Renal cortex interstitium (tissue), 11 donors: Measurements from ENCODE around the gene PDIA4. TPM values are rescaled to one million over a fixed set of nuclear protein-coding genes. Genes with fewer than 3 reads are reported as not detected.

Experiments used
- DNase-seq, 11 donors: peaks; one replicate each; pipeline ENCODE4 v3.0.0-alpha.2; 2013; ENCODE audit warnings: low read depth in 9 of 11, low spot score in 4 of 11; ENCODE audit errors: extremely low read depth in 1 of 11
- polyA plus RNA-seq, 3 donors: library from polyadenylated mRNA; unstranded; fragments of 120-200 nt; gene quantifications; one replicate each; pipeline ENCODE4 v1.2.1, GENCODE V29; 2013; ENCODE audit not compliant: insufficient read length in 3 of 3

The PDIA4 gene
- polyA plus RNA-seq, 3 donors: 180 to 196 (median 193) TPM

DNA sequence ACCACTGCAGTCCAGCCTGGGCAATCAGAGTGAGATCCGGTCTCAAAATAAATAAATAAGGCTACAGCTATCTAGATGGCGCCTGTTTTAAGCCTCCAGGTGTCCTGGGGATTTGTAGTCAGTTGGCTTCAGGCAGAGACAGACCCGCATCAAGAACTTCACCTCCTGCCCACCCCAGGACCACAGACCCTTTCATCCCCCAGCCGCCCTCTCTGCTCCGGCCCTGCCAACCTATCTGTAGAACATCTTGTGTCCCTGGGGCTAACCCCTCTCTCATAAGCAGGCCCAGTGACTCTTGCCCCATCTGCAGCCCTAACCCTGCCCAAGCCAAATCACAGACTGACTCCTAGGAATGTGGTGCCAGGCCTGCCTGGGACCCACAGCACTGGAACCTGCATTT lies 17.9 kb downstream of the PDIA4 start:
- DNase-seq: no peak

DNA sequence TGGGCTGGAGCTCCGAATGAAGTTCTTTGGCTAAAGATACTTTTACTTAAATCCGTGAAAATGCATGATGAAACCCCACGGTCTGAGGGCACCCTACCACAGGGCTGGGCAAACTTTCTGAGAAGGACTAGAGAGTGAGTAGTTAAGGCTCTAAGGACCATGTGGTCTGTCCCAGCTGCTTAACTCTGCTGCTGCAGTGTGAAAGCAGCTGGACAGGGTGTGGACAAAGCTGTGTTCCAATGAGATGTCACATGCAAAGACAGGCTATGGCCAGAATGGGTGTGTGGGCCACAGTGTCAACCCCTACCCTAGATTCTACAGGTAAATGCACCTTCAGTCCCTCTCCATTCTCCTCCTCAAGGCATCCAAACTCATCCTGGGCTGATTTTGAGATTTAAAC lies 18.8 kb downstream of the PDIA4 start:
- DNase-seq: no peak

DNA sequence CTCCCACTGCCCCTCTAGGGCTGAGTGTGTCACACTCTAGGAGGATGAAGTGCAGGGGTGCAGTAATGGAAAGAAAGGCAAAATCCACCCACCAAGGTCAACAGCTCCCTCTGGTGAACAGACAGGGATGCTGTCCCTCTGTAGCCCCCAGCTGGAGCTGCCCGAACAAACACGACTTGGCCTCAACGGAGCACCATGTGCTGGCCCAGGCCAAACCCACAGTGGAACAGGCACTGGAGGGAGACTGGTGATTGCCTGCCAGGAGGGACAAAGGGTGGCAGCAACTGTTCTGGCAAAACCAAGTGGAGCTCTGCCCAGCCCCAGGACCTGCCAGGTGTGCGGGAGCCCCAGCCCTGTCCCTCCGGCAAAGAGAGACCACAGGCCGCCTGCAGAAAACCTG lies 20.7 kb downstream of the PDIA4 start:
- no peak for DNase-seq

DNA sequence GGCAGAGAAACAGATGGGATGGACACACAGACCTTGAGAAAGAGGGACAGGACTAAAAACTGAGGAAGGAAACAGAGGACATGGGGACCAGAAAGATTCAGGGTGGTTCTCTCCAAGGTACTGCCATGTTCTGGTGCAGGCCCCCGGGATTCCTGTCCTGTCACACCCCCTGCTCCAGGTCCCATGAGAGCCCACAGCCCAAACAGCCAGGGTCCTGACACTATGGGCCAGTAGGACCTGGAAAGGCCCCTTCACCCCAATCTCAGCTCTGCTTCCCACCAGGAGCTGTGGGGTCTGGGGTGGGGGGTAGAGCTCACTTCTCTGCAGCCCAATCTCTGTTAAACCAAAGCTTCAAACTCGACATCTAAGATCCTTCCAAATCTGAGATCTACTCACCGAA lies 21.2 kb downstream of the PDIA4 start:
- no peak for DNase-seq

DNA sequence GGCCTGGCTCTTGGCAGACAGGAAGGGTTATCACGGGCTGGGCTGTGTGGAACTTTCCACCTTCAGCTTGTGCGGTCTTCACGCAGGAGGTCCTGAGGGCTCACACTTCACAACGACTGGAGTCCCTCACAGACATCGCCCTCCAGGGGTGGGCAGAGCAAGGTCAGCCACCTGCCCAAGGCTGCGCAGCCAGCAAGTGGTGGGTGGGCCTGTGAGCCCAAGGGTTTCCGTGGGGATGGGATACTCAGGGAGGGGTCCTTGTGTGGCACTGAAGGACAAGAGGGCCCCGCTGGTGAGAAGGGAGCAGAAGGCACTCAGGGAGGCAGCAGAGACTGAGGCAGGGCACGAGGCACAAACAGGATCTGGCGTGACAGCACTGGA lies 22.0 kb downstream of the PDIA4 start:
- no peak for DNase-seq

DNA sequence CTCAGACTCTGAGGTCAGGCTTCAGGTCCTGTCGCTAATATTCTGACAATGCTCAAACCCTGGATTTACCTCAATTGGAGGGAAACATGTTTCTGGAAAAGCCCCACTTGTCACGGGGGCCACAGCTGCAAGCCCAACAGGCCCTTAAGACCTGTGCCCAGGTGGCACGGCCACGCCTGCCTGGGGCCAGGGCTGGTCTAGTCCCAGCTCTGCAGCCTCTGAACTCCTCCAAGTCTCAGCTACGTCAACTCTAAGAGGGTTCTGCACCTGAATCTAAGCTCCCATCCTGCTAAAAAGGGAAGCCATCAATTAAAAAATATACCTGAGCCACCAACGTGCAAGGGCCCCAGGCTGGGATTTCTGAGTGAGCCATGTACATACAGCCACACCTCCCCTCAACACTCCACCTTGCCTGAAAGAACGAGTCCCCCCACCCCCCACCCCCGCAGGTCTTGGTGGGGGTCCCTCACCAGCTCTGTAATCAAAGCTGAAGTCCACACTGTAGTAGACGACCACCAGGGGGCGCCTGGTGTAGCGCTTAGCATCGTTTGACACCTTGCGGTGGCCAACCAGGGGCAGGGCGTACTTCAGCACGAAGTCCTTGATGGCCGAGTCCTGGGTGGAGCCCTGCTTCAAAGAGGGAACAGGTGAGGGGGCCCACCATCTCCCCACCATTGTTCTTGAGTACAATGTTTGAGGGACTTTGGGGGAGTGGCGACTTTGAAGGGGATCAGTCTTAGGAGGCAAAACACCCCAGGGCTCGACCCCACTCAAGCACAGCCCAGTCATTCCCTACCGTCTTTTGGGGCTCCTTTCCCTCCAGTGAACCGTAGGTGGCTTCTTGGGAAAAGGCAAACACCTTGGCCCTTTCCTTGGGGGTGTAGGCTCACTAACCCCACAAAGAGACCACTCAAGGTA lies 22.6 kb downstream of the PDIA4 start:
- DNase-seq: peak in 6 of 11 donors; percentile 62 to 74 (median 64)

DNA sequence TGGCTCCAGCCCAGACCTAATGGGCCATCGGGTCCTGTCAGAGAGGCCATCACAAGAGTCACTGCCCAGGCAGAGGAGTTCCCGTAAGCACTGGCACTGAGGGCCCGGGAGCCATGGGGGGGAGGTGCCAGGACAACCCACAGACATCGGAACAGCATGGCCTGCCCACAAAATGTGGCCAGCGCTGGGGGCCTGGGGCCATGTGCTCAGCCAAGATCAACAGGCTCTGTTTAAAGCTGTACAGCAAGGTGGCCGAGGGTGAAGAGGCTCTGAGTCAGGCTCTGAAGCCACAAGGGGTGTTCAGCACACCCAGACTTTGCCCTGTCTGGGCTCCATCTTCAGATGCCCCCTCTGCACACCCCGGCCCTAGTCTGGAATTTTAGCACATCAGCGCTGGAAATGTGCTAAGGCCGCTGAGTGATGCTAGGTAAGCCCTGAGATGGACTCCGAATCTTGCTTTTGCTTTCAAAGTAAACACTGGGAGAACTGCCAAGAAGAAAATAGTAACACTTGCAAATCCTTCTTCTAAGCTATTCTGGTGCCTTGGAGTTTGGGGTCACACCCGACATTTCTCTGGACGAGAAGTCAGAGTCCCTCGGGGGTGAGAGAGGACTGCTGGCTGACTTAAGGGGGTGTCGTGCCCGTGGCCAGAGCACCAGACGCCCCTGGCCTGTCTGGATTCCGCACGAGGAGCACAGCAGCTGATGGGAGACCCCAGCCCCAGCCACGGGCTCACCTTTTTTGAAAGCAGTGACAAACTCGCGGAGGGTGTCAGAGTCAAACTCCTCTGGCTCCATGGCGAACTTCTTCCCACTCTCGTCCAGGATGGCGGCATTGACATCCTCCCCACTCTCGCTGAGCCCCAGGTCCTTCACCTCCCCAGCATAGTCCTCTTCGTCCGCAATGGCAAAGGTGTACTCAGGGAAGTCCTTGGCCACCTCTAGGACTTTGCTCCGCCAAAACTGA lies 23.6 kb downstream of the PDIA4 start:
- DNase-seq: no peak

DNA sequence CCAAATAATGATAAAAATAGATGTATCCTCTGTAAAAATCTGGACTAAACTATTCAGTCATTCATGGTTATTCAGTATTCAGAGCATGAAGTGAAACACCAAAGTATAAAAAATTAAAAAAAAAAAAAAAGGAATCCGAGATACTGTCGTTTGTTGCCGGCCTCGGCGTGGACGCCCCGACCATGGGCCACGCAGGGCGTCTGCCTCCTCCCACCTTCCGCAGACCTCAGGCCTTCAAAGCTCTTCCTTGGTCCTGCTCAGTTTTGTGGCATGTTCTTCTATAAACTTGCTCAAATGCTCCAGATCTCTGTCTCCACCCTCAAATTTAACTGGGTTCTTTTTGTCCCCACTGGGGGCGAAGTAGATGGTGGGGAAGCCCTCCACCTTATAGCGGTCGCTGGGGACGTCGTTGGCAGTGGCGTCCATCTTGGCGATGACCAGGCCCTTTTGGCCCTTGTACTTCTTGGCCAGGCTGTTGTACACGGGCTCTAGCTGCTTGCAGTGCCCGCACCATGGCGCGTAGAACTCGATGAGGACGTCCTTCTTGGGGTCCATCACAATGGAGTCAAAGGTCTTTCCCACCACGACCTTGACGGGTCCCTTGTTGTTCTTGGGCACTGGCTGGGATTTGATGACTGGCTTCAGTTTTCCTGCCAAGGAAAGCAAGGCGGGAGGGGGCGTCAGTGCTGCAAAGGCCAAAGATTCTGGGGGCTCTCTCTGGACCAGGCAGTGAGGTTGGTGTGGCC lies 24.6 kb downstream of the PDIA4 start:
- DNase-seq: no peak

DNA sequence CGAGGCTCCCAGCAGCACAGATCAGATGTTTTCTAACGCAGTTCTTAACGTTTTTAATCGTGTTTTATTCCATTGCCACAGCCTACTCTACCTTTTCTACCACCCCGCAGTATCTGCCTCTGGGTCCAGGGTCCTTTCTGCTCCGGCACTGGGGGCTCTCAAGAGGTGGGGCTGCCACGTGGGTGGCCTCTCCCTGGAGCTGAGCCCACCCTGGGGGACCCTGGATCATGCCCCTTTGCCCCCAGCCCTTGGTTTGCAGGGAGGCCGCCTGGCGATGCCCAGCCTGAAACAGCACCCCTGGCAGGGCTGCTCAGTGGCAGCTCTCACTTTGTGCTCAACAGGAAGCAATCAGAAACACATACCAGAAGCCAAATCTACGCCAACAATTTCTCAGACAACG lies 25.3 kb downstream of the PDIA4 start:
- no peak for DNase-seq

DNA sequence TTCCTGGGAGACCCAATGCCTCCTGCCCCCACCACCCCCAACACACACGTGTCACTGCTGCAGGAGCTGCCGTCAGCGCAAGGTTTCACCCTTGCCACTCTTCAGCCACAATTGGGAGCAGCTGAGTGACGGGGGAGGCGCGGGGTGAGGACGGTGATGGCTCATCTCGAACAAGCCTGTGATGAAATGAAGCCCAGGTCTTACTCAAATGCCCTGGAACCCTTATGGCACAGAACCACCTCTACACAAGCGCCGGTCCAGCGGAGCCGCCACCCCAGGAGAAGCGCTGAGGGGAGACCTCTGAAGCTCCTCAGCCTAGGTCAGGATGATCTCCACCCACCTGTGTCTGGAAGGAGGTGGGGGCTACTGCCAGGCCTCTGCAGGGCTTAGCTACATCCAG lies 25.7 kb downstream of the PDIA4 start:
- no peak for DNase-seq

DNA sequence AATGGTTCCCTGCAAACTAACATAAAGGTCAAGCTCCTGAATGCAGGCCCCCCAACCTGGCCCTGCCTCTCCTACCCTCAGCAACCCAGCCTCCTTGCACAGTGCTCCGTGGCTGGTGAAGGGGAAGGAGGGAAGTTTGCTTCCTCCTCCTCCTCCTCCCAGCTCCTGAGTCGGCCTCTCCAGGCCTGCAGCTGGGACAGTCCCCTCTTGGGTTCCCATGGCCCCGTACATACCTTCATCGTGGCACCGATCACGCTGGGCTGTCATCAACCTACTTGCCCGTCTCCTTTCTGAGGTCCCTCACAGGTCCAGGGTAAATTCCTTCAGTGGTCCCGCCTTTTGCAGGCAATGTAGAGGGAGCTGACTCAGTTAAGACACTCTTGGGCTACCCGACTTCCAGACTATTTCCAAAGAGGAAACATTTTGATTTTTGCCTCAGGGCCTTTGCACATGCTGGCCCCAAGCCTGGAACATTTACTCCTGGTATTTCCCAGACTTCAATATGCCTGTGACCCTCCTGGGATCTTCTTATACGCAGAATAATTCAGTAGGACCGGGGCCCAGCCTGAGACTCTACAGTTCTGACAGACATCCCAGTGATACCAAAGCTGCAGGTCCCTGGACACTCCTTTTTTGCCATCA lies 26.8 kb downstream of the PDIA4 start:
- no peak for DNase-seq

DNA sequence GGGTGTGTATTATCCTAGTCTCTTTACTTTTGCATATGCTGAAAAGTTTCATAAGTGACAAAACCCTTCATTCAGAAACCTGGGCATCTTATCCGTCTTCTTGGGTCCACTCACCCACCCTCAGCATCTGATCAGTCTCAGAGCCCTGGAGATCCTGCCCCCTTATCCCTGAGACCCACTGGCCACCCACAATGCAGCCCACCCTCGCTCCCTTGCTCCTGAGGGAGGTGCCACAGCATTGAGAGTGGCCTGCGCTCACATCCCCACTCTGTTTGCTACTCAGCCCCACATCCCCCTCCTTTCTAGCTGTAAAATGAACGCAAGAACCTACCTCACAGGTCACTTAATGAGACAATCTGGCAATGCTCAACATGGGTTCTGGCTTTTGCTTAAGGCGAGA lies 27.3 kb downstream of the PDIA4 start:
- DNase-seq: no peak

DNA sequence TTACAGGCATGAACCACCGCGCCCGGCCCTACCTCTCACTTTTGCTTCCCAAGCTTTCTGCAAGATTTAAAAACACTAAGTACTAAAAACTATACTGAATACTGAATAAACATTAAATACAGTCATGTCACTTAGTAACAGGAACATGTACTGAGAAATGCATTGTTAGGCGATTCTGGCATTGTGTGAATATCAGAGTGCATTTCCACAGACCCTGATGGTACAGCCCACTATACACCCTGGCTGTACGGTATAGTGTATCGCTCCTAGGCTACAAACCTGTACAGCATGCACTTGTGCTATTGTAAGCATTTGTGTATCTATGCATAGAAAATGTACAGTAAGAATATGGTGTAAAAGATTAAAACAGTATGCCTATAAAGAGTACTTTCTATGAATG lies 29.1 kb downstream of the PDIA4 start:
- DNase-seq: no peak

DNA sequence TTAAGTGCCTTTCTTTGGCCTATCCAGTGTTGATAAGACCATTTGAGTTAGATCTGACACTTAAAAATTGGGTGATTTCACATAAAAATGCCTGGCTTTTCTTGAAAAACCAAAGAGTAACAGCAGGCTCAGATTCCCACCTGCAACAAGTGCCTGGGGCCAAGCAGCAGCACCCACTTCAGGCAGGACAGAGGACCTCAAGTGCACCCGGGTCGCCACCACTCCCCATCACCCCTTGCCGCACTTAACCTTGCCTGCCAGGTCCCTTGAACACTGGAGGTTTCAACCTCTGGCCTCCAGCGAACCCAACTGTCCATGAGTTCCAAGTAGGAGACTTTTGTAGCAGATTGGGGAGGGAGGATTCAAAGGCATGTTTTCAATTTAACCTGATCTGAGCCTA lies 30.8 kb downstream of the PDIA4 start:
- DNase-seq: no peak

DNA sequence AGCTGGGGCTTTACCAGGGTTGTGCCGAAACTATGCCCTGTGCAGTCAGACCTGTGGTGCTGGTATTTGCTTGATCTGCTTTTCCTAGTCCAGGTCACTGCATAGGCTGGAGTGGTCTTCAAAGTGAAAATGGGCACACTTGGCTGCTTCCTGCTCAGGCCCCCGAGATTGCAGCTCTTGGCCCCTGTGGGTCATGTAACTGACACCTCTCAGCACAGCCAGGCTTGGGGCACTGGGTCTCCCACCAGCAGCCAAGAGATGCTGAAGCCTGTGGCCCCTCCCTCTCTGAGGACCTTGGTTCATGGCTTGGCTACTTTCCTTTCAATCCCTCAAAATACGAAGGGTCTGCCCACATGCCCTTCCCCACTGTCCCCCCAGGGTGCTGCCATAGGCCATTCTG lies 33.7 kb downstream of the PDIA4 start:
- DNase-seq: no peak

DNA sequence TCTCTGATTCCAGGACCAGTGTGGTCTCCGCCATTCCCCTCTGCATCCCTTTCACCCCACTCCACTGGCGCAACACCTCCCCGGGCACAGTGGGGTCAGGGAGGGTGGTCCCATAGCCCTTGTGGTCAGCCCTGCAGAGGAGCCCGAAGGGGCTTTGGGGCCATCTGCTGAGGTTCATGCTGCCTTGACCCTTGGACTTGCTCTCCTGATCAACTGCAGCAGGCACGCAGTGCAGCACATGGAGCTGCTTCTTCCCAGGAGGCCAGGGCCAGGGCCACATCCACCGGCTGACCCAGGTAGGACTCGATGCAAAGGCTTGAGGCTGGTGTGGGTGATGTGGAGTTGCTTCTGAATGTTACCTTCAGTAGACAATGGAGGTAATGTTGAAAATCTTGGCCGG lies 35.1 kb downstream of the PDIA4 start:
- no peak for DNase-seq

DNA sequence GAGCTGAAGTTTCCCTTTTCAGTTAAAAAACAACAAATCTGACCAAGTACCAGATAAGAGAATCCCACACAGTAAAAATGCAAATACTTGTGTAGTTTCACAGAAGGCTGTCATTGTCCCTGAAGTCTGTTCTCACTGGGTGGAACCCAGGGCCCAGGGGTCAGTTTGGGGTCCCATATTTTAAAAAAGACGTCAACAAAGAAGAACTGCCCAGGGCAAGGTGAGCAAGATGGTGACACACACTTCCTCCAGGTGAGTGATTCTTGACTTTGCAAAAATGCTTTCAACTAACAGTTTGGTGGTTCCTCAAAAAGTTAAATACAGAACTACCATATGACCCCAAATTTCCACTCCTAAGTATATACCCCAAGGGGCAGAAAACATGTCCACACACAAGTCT lies 36.8 kb downstream of the PDIA4 start:
- no peak for DNase-seq

DNA sequence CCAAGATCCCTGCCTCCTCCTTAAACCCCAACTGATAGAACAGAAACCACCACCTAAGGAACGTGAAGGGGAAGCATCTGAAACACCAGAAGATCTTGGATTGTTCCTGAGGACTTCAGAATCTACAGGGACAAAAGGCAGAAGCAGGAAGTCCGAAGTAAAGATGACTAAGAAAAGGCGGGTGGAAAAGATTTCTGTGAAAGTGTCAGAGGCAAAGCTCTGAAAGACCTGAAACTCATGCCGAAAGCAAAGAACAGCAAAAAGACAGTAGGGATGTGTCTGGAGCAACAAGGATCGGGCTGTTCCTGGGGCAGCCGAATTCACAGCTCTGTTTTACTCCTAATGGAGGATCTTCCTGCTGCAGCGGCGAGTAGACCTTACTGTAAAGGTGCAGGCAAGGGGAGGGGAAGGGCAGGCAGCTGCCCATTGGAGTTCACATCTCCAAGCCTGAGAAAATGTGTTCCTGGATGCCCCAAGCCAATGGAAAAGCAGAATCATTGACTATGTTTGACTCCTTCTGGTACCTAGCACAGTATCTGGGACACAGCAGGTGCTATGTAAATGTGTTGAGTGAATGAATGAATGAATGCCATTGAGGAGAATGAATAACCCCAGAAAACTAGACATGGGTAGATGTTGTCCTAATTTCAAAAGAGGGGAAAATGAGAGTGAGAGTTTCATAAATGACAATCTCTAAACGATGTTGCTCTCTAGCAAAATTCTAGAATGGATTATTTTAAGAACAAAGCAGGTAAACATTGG lies 40.4 kb downstream of the PDIA4 start:
- DNase-seq: peak in 1 of 11 donors; percentile 15
